Activated CD4-positive, alpha-beta T cell treated with anti-CD3 and anti-CD28 coated beads, Interleukin-2, amount 10 ng/mL, durations not matched to agents 24 days and 14 days (primary cell): ENCODE measurements around the gene MAGI1. TPM values are rescaled to one million over a fixed set of nuclear protein-coding genes. Genes with fewer than 3 reads are reported as not detected.

Source experiments
- DNase-seq: peaks from one replicate; pipeline ENCODE4 v3.0.0; 2022
- H3K27ac Mint-ChIP-seq: one replicate; pipeline ENCODE4 v1.8.0; 2022; ENCODE audit warnings: mild to moderate bottlenecking, mixed read lengths
- H3K27me3 Mint-ChIP-seq: one replicate; pipeline ENCODE4 v1.8.0; 2022; ENCODE audit warnings: mixed read lengths
- H3K36me3 Mint-ChIP-seq: one replicate; pipeline ENCODE4 v1.8.0; 2022; ENCODE audit warnings: low read depth, mild to moderate bottlenecking, mixed read lengths
- H3K4me1 Mint-ChIP-seq: one replicate; pipeline ENCODE4 v1.8.0; 2021; ENCODE audit warnings: mixed read lengths
- H3K4me3 Mint-ChIP-seq: one replicate; pipeline ENCODE4 v1.8.0; 2022; ENCODE audit warnings: mild to moderate bottlenecking, moderate library complexity, mixed read lengths
- H3K9me3 Mint-ChIP-seq: one replicate; pipeline ENCODE4 v1.8.0; 2021; ENCODE audit warnings: mixed read lengths
- intact Hi-C: fragments of 100-400 bp; cut with micrococcal nuclease; formaldehyde crosslinking; loops from one replicate; pipeline ENCODE4 v1.15.1; 2023
- total RNA-seq: library from RNA; stranded (reverse); gene quantifications from 2 replicates; pipeline ENCODE4 v1.2.3, GENCODE V29; 2022

Gene MAGI1
- total RNA-seq, 1 donor from 2014 or later = 2.0 TPM

DNA sequence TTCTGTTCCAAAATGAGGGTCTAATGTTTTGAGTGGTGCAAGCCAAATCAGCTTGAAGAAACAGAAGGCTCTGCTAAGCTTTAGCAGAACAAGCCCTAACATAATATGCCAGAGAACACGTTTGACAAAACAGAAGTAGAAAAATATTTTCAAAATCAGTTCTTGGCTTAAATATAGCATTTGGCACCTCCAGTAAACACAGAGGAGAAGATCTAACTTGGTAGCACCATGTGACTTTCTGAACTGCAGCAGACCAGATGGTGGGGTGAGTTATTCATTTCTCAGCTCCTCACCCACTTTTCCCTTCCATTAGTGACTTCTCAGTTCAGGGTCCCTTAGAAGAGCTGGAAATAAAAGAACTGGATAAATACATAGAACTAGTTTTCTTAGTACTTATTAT, 395.8 kb downstream of the MAGI1 start:
- Mint-ChIP-seq H3K4me1 (no peaks in the 10 kb centered on the region), H3K36me3 (no peaks in the 10 kb centered on the region), H3K9me3 (no peaks in the 10 kb centered on the region), H3K27me3 (no peaks in the 10 kb centered on the region), H3K27ac (no peak overlapping the region), H3K4me3 (no peak overlapping the region)
- DNase-seq = no peak
- intact Hi-C loops = no loop called here

DNA sequence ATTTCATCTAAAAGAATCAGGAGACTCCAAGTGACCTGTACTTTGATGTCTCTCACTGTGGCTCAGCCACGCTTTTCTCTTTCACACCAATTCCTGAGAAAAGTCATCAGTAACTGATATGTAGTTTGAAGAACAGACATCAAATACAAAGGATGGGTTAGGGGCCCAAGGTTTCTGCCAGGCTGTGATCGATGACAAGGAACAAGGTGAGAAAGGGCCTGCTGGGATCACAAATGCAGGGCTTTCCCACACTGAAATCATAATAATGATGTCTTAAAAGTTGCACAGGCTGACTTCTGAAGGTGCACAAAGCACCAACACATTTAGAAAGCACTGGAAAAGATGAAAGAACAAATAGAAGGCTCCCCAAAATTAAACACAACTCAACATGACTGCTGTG, 396.9 kb downstream of the MAGI1 start:
- H3K27me3 Mint-ChIP-seq = no peaks in the 10 kb centered on the region
- DNase-seq = no peak
- no peak overlapping the region for H3K27ac Mint-ChIP-seq
- no peak overlapping the region for H3K4me3 Mint-ChIP-seq
- intact Hi-C loops = no loop called here
- no peaks in the 10 kb centered on the region for H3K9me3 Mint-ChIP-seq
- no peaks in the 10 kb centered on the region for H3K4me1 Mint-ChIP-seq
- H3K36me3 Mint-ChIP-seq = no peaks in the 10 kb centered on the region

DNA sequence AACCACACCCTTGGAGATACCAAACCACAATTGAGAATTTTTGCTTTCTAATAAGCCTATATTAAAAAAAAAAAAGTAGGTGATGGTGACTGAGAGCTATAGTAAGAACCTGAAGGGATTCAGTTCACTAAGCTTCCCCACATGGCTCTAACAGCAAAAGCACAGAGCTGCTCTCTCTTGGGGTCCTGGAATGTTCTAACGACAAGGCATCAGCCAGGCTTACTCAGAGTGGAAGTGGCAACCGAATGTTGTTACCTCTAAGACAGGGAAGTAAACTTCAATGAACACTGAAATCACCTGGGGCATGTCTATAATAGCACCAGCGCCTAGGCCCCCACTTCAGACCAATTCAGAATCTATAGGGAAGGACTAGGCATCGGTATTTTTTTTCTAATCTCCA, 397.7 kb downstream of the MAGI1 start:
- Mint-ChIP-seq H3K4me3 (no peak overlapping the region), H3K4me1 (no peaks in the 10 kb centered on the region), H3K27me3 (no peaks in the 10 kb centered on the region), H3K36me3 (no peaks in the 10 kb centered on the region), H3K9me3 (no peaks in the 10 kb centered on the region), H3K27ac (no peak overlapping the region)
- intact Hi-C loops = no loop called here
- DNase-seq = no peak

- H3K4me1 Mint-ChIP-seq = no peaks in the 10 kb centered on the region
- H3K27me3 Mint-ChIP-seq = no peaks in the 10 kb centered on the region
- H3K36me3 Mint-ChIP-seq = no peaks in the 10 kb centered on the region
- intact Hi-C loops = no loop called here
- no peak overlapping the region for H3K4me3 Mint-ChIP-seq
- no peaks in the 10 kb centered on the region for H3K9me3 Mint-ChIP-seq
- no peak overlapping the region for H3K27ac Mint-ChIP-seq
- DNase-seq = no peak
Measured at GRCh38 chr3:65639444-65639843, 399.3 kb downstream of the MAGI1 start.

DNA sequence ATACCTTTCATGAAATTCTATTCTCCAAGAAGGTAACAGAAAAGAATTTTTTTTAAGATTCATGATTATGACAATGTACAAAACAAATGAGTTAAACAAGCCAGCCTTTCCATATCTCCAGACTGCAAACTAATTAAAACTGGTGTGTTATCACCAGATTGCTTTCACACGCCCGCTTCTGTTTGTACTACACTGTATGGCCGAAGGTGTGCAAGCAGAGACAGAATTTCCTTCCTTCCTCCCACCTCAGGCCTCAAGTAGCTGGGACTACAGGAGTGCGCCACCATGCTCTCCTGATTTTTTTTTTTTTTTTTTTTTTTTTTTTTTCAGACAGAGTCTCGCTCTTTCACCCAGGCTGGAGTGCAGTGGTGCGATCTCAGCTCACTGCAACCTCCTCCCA, 400.4 kb downstream of the MAGI1 start:
- Mint-ChIP-seq H3K27ac (no peak overlapping the region), H3K4me1 (no peaks in the 10 kb centered on the region), H3K36me3 (no peaks in the 10 kb centered on the region), H3K9me3 (no peaks in the 10 kb centered on the region), H3K27me3 (no peaks in the 10 kb centered on the region), H3K4me3 (no peak overlapping the region)
- intact Hi-C loops = no loop called here
- no peak for DNase-seq

GRCh38 chr3:65636326-65636725, 402.4 kb downstream of the MAGI1 start:
- H3K27ac Mint-ChIP-seq = no peak overlapping the region
- no peak for DNase-seq
- no peaks in the 10 kb centered on the region for H3K9me3 Mint-ChIP-seq
- intact Hi-C loops = no loop called here
- no peaks in the 10 kb centered on the region for H3K4me1 Mint-ChIP-seq
- no peaks in the 10 kb centered on the region for H3K27me3 Mint-ChIP-seq
- H3K36me3 Mint-ChIP-seq = no peaks in the 10 kb centered on the region
- H3K4me3 Mint-ChIP-seq = no peak overlapping the region

- Mint-ChIP-seq H3K4me3 (no peak overlapping the region), H3K9me3 (no peaks in the 10 kb centered on the region), H3K4me1 (no peaks in the 10 kb centered on the region), H3K27ac (no peak overlapping the region), H3K27me3 (no peaks in the 10 kb centered on the region), H3K36me3 (no peaks in the 10 kb centered on the region)
- DNase-seq = no peak
- intact Hi-C loops = no loop called here
Measured at GRCh38 chr3:65635657-65636056, 403.1 kb downstream of the MAGI1 start.

- intact Hi-C loops = no loop called here
- Mint-ChIP-seq H3K27ac (no peak overlapping the region), H3K27me3 (no peaks in the 10 kb centered on the region), H3K4me1 (no peaks in the 10 kb centered on the region), H3K9me3 (no peaks in the 10 kb centered on the region), H3K4me3 (no peak overlapping the region), H3K36me3 (no peaks in the 10 kb centered on the region)
- DNase-seq = no peak
Measured at GRCh38 chr3:65633018-65633638, 405.6 kb downstream of the MAGI1 start.

- Mint-ChIP-seq H3K4me3 (no peak overlapping the region), H3K9me3 (no peaks in the 10 kb centered on the region), H3K27ac (no peak overlapping the region), H3K4me1 (no peaks in the 10 kb centered on the region), H3K27me3 (no peaks in the 10 kb centered on the region), H3K36me3 (no peaks in the 10 kb centered on the region)
- intact Hi-C loops = no loop called here
- DNase-seq = no peak
Measured at GRCh38 chr3:65632414-65632813, 406.3 kb downstream of the MAGI1 start.

GRCh38 chr3:65628978-65629377, 409.7 kb downstream of the MAGI1 start:
- intact Hi-C loops = no loop called here
- Mint-ChIP-seq H3K4me3 (no peak overlapping the region), H3K27me3 (no peaks in the 10 kb centered on the region), H3K4me1 (no peaks in the 10 kb centered on the region), H3K36me3 (no peaks in the 10 kb centered on the region), H3K27ac (no peak overlapping the region), H3K9me3 (no peaks in the 10 kb centered on the region)
- DNase-seq = no peak

GRCh38 chr3:65627062-65627461, 411.7 kb downstream of the MAGI1 start:
- Mint-ChIP-seq H3K27me3 (no peaks in the 10 kb centered on the region), H3K27ac (no peak overlapping the region), H3K4me1 (no peaks in the 10 kb centered on the region), H3K9me3 (no peaks in the 10 kb centered on the region), H3K4me3 (no peak overlapping the region), H3K36me3 (no peaks in the 10 kb centered on the region)
- DNase-seq = no peak
- intact Hi-C loops = no loop called here

DNA sequence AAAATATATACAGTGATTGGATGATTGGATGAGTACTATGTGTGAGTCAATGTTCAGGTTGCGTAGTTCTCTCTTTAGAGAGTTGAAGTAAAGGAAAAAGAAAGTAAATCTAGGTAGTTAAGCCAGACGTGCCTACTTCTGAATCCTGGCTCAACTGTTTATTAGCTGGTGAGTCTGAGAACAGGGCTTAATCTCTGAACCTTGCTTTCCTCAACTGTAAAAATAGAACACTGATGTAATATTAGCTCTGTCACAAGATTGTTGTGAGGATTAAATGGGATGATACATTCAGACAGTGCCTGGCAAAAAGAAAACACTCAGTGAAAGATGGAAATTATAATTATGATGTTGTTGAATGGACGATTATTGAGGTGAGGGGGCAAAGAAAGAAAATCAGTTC, 413.4 kb downstream of the MAGI1 start:
- H3K27ac Mint-ChIP-seq = no peak overlapping the region
- no peaks in the 10 kb centered on the region for H3K4me1 Mint-ChIP-seq
- H3K36me3 Mint-ChIP-seq = no peaks in the 10 kb centered on the region

DNA sequence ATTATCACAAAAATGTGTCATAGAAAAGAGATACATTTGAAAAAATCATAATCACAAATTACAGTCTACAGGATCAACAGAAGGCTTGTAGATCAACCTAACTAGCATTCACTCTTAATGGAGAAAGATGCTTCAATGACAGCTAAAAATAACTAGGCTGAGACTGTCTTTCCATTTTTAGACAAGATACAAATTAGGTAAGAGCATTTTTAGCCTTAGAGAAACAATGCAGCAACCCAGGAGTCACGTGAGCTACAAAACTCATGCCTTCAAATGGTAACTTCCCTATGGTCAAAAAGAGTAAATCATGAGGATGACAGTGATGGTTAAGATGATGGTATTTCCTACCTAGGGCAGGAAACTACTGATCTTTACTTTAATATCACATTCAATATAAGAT, 415.4 kb downstream of the MAGI1 start:
- no peaks in the 10 kb centered on the region for H3K9me3 Mint-ChIP-seq
- no peak overlapping the region for H3K4me3 Mint-ChIP-seq
- intact Hi-C loops = no loop called here
- H3K4me1 Mint-ChIP-seq = no peaks in the 10 kb centered on the region
- H3K36me3 Mint-ChIP-seq = no peaks in the 10 kb centered on the region
- H3K27me3 Mint-ChIP-seq = no peaks in the 10 kb centered on the region
- no peak for DNase-seq
- H3K27ac Mint-ChIP-seq = no peak overlapping the region

More for the DNA sequence above, 413.4 kb downstream of the MAGI1 start:
- intact Hi-C loops = no loop called here
- Mint-ChIP-seq H3K27me3 (no peaks in the 10 kb centered on the region), H3K9me3 (no peaks in the 10 kb centered on the region), H3K4me3 (no peak overlapping the region)
- no peak for DNase-seq

DNA sequence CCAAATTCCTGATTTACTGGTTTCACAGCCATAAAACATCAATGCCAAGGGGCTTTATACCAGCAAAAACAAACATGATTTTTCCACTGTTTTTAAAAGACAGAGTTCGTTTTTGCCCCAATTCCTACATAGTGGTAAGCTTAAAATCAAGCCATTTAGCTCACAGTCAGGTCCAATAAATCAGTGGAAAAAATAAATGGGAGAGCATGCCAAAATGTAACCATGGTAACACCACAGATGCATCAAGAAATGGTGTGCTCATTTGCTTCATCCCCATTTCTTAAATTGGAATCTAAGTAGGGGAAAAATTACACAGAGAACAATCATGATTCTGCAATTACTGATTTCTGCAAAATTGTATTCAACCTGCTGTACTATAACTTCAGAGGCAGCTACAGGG, 418.8 kb downstream of the MAGI1 start:
- H3K36me3 Mint-ChIP-seq = no peaks in the 10 kb centered on the region
- H3K27me3 Mint-ChIP-seq = no peaks in the 10 kb centered on the region
- H3K4me1 Mint-ChIP-seq = no peaks in the 10 kb centered on the region
- no peak overlapping the region for H3K4me3 Mint-ChIP-seq
- DNase-seq = no peak
- no peak overlapping the region for H3K27ac Mint-ChIP-seq
- intact Hi-C loops = no loop called here
- H3K9me3 Mint-ChIP-seq = no peaks in the 10 kb centered on the region

DNA sequence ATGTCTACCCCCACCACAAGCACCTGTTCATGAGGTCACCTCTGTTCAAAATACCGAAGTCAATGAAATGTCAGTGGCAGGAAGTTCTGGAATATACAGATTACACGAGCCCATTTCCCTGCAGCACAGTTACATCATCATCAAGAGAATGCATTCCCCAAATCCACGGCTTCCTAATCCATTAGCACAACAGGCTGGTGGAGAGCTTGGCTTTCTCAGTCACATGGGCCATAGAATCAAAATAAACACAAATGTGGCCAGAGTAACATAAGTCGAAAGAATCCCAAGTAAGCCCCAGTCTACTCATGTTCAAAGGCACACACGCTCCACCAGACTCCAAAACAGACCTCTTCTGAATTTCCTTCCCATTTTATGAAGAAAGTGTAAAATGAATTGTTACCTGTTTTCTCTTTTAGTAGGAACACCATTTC, 419.3 kb downstream of the MAGI1 start:
- no peak for DNase-seq
- Mint-ChIP-seq H3K4me1 (no peaks in the 10 kb centered on the region), H3K27me3 (no peaks in the 10 kb centered on the region), H3K4me3 (no peak overlapping the region), H3K9me3 (no peaks in the 10 kb centered on the region), H3K27ac (no peak overlapping the region), H3K36me3 (no peaks in the 10 kb centered on the region)
- intact Hi-C loops = no loop called here
